Dedifferentiated amniotic fluid mesenchymal stem cell (primary cell): ENCODE measurements around the gene TRERF1.
"Not testable (repeated sequence)": the region's sequence is repeated elsewhere in the genome, so short reads cannot be mapped to it uniquely, and the experiment has no call there.

Source experiments
- DNase-seq: peaks from one replicate; pipeline ENCODE4 v3.0.0-alpha.2; 2016; ENCODE audit errors: extremely low spot score

TRERF1 gene

GRCh38 chr6:42449917-42450476 lies 1.7 kb downstream of the TRERF1 start:
- DNase-seq, result no peak

DNA sequence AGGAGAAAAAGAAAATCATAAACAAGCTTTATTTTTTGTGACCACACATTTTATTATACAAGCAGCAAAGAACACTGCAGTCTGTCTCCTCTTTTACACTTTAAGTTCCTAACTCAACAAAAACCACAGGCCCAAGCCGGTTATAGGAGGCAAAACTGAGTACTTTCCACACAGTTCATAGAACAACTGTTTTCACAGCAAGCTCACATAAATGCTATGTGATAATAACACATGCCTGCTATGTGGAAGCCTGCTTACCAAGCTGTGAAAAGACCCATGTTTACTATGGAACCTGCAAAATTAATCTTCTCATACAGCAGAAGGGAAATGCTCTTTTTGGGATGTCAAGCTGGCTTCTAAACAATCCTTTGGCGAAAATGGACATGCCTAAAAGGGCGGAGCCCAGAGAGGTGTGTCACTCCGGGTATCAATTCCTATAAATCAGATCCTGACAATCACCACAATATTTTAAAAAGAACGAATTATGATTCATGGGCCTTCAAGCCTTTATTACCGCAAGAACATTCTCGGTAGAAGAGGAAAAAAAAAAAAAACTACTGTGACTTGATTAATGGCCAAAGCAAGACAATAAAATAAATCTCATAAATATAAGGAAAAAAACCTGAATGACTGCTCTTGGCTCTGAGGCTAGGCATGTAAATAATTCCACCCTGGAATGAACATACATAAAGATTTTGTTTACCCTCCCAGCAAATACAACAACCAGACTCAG lies 2.6 kb downstream of the TRERF1 start:
- DNase-seq, result no peak

- DNase-seq, result no peak
Measured at GRCh38 chr6:42448391-42448790, 3.3 kb downstream of the TRERF1 start.

- no peak for DNase-seq
Measured at GRCh38 chr6:42446996-42447395, 4.7 kb downstream of the TRERF1 start.

- no peak for DNase-seq
Measured at GRCh38 chr6:42446370-42446769, 5.4 kb downstream of the TRERF1 start.

DNA sequence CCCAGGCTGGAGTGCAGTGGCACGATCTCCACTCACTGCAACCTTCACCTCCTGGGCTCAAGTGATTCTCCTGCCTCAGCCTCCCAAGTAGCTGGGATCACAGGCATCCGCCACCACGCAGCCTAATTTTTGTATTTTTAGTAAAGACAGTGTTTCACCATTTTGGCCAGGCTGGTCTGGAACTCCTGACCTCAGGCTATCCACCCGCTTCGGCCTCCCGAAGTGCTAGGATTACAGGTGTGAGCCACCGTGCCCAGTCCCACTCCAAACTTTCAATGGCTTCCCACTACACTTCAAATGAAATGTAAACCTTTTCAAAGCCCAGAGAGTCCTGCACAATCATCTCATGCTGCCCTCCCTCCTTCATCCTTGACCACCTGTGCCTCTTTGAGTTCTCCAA lies 5.8 kb downstream of the TRERF1 start:
- DNase-seq, result not testable (repeated sequence)

- DNase-seq, result no peak
Measured at GRCh38 chr6:42443312-42444060, 8.2 kb downstream of the TRERF1 start.

- no peak for DNase-seq
Measured at GRCh38 chr6:42441697-42442081, 10.0 kb downstream of the TRERF1 start.

GRCh38 chr6:42440778-42441696 lies 10.7 kb downstream of the TRERF1 start:
- peak; percentile 51 for DNase-seq

GRCh38 chr6:42440027-42440426 lies 11.7 kb downstream of the TRERF1 start:
- no peak for DNase-seq

DNA sequence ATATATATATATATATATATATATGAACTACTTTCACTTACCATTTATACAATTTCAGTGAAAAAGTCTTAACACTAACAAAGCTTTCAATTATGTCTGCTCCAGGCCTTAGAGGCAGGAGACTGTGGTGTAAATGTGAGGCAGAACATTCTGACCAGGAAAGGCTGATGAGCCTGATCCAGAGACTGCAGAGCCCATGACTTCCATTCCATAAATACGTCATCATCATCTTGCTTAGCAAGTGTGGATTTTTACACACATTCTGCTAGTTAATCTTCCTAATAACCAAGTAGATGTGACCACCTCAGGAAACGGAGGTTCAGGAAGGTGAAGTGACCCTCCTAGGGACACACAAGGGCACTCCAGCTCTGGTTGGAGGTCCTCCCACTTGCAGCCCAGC lies 14.9 kb downstream of the TRERF1 start:
- DNase-seq, result no peak

DNA sequence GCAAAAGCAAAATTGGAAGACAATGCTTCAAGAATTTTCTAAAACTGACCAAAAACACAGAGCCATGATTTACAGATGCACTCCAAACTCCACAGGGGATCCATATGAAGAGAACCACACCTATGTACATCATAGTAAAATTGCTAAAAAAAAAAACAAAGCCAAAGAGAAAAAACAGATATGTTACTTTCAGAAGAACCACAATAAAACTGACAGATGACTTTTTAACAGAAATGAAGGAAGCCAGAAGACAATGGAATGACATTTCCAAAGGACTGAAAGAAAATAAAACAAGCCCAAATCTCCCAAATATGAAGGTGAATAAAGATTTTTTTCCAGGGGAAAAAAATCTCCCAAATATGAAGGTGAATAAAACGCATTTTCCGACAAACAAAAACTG lies 17.5 kb downstream of the TRERF1 start:
- no peak for DNase-seq

GRCh38 chr6:42433409-42433808 lies 18.3 kb downstream of the TRERF1 start:
- DNase-seq, result no peak

DNA sequence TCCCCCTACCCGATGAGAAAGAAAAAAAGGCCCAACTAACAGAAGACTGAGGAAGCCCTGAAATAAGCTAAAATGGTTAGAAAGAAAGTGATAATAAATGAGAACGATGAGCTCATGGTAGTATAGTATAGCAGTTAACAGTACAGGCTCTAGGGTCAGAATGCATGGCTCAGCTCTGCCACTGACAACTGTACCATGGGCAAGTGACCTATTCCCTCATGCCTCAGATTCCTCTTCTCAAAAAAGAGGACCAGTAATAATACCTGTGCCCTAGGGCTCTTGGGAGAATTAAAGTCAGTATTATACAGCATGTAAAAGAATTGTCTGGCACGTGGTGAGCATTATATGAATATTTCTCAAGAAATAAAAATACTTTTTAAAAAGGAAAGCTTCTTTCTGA lies 19.8 kb downstream of the TRERF1 start:
- DNase-seq, result no peak

- DNase-seq, result no peak
Measured at GRCh38 chr6:42431356-42431755, 20.4 kb downstream of the TRERF1 start.

DNA sequence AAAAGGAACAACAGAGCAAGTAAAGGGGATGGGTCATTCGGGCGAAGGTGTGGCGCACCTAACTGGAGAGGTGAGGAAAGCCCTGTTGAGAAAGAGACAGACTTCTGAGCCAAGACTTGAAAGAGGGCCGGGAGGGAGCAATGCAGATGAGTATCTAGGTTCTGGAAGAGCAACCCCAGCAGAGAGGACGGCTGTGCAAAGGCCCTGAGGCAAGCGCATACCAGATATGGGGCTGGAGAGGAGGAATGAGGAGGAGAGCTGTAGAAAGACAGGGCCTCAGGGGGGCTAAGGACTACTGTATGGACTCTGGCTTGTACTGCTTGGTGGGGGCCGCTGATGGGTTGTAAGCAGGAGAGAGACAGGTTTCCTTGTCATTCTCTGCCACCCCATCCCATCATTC lies 21.9 kb downstream of the TRERF1 start:
- no peak for DNase-seq

GRCh38 chr6:42429042-42429585 lies 22.6 kb downstream of the TRERF1 start:
- DNase-seq, result no peak

DNA sequence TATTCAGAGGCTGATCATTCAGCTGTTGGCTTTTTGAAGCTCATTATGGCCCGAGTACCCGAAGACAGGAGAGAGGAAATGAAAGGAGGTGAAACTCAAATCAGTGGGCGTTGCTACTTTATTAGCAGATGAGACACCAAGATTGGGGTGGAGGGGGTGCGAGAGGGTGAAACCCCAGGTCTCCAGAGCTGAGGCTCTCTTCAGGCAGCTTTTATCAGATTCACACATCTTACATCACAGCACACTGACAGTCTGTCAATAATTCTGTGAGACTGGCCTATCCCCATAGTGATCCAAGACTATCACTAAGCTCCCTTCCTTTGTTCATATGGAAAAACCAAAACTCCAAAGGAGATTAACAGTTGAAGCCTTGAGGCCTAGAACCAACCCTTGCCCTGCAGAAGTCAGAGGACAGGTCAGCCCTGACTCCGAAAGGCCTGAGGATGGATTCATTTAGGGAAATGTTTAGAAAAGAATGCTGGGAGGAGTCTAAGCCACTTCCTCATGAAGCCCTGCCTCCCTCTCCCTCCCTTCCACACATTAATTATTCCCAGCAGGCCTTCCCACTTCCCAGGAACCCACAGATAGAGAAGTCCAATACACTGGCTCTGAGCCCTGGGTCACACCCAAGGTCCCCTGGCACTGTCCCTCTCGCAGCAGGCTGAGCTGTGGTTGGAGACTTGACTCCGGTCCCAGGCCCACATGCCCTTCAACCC lies 23.2 kb downstream of the TRERF1 start:
- no peak for DNase-seq

DNA sequence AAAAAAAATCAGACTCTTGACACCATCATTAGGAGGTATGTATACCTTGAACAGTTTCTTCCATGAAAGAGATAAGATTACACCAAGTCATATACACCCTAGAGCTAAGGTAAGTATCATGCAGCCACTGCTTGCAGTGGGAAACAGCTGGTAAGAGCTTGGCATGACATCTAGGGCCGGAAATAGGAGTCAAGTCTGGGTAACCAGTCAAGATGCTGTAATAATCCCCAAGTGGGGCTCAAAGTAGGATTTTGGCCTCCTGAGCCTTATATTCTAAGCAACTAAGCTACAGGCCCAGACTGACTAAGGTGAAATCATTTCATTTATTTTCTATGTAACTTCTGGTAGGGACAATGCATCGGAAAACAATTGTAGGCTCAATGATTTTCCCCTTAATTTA lies 23.9 kb downstream of the TRERF1 start:
- no peak for DNase-seq

- no peak for DNase-seq
Measured at GRCh38 chr6:42426191-42426590, 25.5 kb downstream of the TRERF1 start.

GRCh38 chr6:42424906-42425474 lies 26.7 kb downstream of the TRERF1 start:
- DNase-seq, result no peak
